ENCODE data around the gene CCNJL. TPM values are rescaled to one million over a fixed set of nuclear protein-coding genes. Genes with fewer than 3 reads are reported as not detected.

Gene CCNJL
- total and polyA plus RNA-seq, 8 donors, result 8.6 to 19.6 (median 10.6) TPM

- Histone ChIP-seq H3K4me1 (peaks cover 23 to 43% of the 10 kb centered on the region in 2 donors), H3K4me3 (no peak overlapping the region), H3K27me3 (no peaks in the 10 kb centered on the region), H3K36me3 (peaks cover 0 to 20% of the 10 kb centered on the region in 2 donors), H3K27ac (peak overlapping the region; percentile 63 to 68), H3K9me3 (no peaks in the 10 kb centered on the region)
- DNase-seq (no peak), ATAC-seq (no peak)
- TF ChIP-seq, protein P1, sequence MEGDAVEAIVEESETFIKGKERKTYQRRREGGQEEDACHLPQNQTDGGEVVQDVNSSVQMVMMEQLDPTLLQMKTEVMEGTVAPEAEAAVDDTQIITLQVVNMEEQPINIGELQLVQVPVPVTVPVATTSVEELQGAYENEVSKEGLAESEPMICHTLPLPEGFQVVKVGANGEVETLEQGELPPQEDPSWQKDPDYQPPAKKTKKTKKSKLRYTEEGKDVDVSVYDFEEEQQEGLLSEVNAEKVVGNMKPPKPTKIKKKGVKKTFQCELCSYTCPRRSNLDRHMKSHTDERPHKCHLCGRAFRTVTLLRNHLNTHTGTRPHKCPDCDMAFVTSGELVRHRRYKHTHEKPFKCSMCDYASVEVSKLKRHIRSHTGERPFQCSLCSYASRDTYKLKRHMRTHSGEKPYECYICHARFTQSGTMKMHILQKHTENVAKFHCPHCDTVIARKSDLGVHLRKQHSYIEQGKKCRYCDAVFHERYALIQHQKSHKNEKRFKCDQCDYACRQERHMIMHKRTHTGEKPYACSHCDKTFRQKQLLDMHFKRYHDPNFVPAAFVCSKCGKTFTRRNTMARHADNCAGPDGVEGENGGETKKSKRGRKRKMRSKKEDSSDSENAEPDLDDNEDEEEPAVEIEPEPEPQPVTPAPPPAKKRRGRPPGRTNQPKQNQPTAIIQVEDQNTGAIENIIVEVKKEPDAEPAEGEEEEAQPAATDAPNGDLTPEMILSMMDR (IDR thresholded peaks at IDR 0.05), result no peak
- intact Hi-C loops (cut with DNase I), result no loop called here
Measured at GRCh38 chr5:160272264-160272663, 40.1 kb downstream of the CCNJL start.

- peaks cover 23 to 43% of the 10 kb centered on the region in 2 donors for H3K4me1 ChIP-seq
- DNase-seq, result no peak
- H3K36me3 ChIP-seq, result peaks cover 0 to 15% of the 10 kb centered on the region in 2 donors
- peak; percentile 9 for ATAC-seq
- H3K27me3 ChIP-seq, result no peaks in the 10 kb centered on the region
- TF ChIP-seq, protein P1 (IDR thresholded peaks at IDR 0.05), result no peak
- no peaks in the 10 kb centered on the region for H3K9me3 ChIP-seq
- no peak overlapping the region for H3K4me3 ChIP-seq
- intact Hi-C loops (cut with DNase I), result no loop called here
- H3K27ac ChIP-seq, result peak overlapping the region; percentile 63 to 68
Measured at GRCh38 chr5:160271836-160272235, 40.5 kb downstream of the CCNJL start.

GRCh38 chr5:160271396-160271795, 41.0 kb downstream of the CCNJL start:
- peak; percentile 77 for ATAC-seq
- DNase-seq, result peak in 2 of 4 donors; percentile 43 to 56
- H3K4me3 ChIP-seq, result no peak overlapping the region

DNA sequence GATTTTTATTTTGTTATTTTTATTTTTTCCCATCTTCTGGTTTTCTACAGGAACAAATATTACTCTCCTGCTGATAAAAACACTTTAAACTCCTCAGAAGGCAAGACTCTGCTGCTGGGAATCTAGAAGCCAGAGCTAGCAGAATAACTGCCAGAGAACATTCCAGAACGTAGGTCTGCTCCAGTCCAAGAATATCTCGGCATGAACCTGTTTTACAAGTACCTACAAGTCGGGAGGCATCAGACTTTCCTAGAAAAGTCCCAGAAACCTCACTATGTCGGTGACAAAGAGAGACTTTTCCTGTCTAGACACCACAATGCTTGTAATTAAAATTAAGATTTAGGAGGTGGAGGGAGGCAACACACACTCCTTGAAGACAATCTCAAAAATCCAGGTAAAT, 41.7 kb downstream of the CCNJL start:
- intact Hi-C loops (cut with DNase I), result no loop called here
- H3K4me3 ChIP-seq, result no peak overlapping the region
- H3K36me3 ChIP-seq, result peaks cover 0 to 8% of the 10 kb centered on the region in 2 donors
- no peaks in the 10 kb centered on the region for H3K9me3 ChIP-seq
- ATAC-seq (peak; percentile 47), DNase-seq (no peak)
- H3K27ac ChIP-seq, result peak overlapping the region; percentile 63 to 68
- H3K4me1 ChIP-seq, result peaks cover 23 to 43% of the 10 kb centered on the region in 2 donors
- no peaks in the 10 kb centered on the region for H3K27me3 ChIP-seq
- TF ChIP-seq, protein P1 (IDR thresholded peaks at IDR 0.05), result no peak

More at GRCh38 chr5:160271396-160271795, 41.0 kb downstream of the CCNJL start:
- intact Hi-C loops (cut with DNase I), result no loop called here
- H3K9me3 ChIP-seq, result no peaks in the 10 kb centered on the region
- peaks cover 23 to 43% of the 10 kb centered on the region in 2 donors for H3K4me1 ChIP-seq
- no peaks in the 10 kb centered on the region for H3K27me3 ChIP-seq
- peaks cover 0 to 11% of the 10 kb centered on the region in 2 donors for H3K36me3 ChIP-seq
- H3K27ac ChIP-seq, result peak overlapping the region; percentile 63 to 68
- TF ChIP-seq, protein P1 (IDR thresholded peaks at IDR 0.05), result no peak

GRCh38 chr5:160269017-160269416, 43.3 kb downstream of the CCNJL start:
- H3K4me3 ChIP-seq, result no peak overlapping the region
- H3K27ac ChIP-seq, result peak overlapping the region; percentile 33 to 66
- TF ChIP-seq, protein P1 (IDR thresholded peaks at IDR 0.05), result no peak
- intact Hi-C loops (cut with DNase I), result no loop called here
- ATAC-seq (peak; percentile 74), DNase-seq (peak in 3 of 4 donors; percentile 50 to 93 (median 93))
- peaks cover 23 to 43% of the 10 kb centered on the region in 2 donors for H3K4me1 ChIP-seq
- H3K27me3 ChIP-seq, result no peaks in the 10 kb centered on the region
- no peaks in the 10 kb centered on the region for H3K9me3 ChIP-seq
- H3K36me3 ChIP-seq, result no peaks in the 10 kb centered on the region

All from left lung (tissue), 10 donors.